Left ventricle myocardium inferior (tissue), 1 donor: ENCODE data around the gene COPS3. TPM values are rescaled to one million over a fixed set of nuclear protein-coding genes. Genes with fewer than 3 reads are reported as not detected.
"Not testable (repeated sequence)": the region's sequence is repeated elsewhere in the genome, so short reads cannot be mapped to it uniquely, and the experiment has no call there.

Source experiments
- DNase-seq: peaks from one replicate; pipeline ENCODE4 v3.0.0-alpha.2; 2020
- H3K27ac ChIP-seq: fragments of 200-600 bp; replicated peaks from 2 replicates; pipeline ENCODE4 v1.8.0; 2021
- H3K27me3 ChIP-seq: fragments of 200-600 bp; 2 replicates; pipeline ENCODE4 v1.8.0; 2021; ENCODE audit warnings: low read depth
- H3K36me3 ChIP-seq: fragments of 200-600 bp; 2 replicates; pipeline ENCODE4 v1.8.0; 2021
- H3K4me1 ChIP-seq: fragments of 200-600 bp; 2 replicates; pipeline ENCODE4 v1.8.0; 2021
- H3K4me3 ChIP-seq: fragments of 200-600 bp; 2 replicates; pipeline ENCODE4 v1.8.0; 2021; ENCODE audit warnings: mild to moderate bottlenecking, moderate library complexity
- H3K9me3 ChIP-seq: fragments of 200-600 bp; replicated peaks from 2 replicates; pipeline ENCODE4 v1.8.0; 2021
- intact Hi-C: fragments of 100-400 bp; cut with micrococcal nuclease; formaldehyde crosslinking; loops from one replicate; pipeline ENCODE4 v1.11.0; 2022
- total RNA-seq: library from RNA; stranded (reverse); fragmentation: NEBNext Ultra II Directional; extraction: Animal tissue kit (Norgen Biotek cat#: 25700); gene quantifications from one replicate; pipeline ENCODE4 v1.2.1, GENCODE V29; 2021
- TF ChIP-seq, protein P1 (sequence below): fragments of 200-600 bp; IDR thresholded peaks from 2 replicates; pipeline ENCODE4 v1.8.0; 2021; ENCODE audit warnings: antibody characterized with exemption, mild to moderate bottlenecking, borderline replicate concordance
- donor health status: DM: no; HTN: yes; CAD: no; lungs with severe emphysema.

Gene COPS3
- total RNA-seq, 1 donor from 2014 or later: 74.2 TPM

GRCh38 chr17:17258011-17258410, 23.0 kb downstream of the COPS3 start:
- intact Hi-C loops: no loop called here

GRCh38 chr17:17256316-17256715, 24.7 kb downstream of the COPS3 start:
- DNase-seq: no peak
- Histone ChIP-seq H3K36me3 (peaks cover 97% of the 10 kb centered on the region), H3K27me3 (no peaks in the 10 kb centered on the region), H3K9me3 (no peaks in the 10 kb centered on the region), H3K4me3 (no peak overlapping the region), H3K4me1 (no peaks in the 10 kb centered on the region), H3K27ac (no peak overlapping the region)
- TF ChIP-seq, protein P1, sequence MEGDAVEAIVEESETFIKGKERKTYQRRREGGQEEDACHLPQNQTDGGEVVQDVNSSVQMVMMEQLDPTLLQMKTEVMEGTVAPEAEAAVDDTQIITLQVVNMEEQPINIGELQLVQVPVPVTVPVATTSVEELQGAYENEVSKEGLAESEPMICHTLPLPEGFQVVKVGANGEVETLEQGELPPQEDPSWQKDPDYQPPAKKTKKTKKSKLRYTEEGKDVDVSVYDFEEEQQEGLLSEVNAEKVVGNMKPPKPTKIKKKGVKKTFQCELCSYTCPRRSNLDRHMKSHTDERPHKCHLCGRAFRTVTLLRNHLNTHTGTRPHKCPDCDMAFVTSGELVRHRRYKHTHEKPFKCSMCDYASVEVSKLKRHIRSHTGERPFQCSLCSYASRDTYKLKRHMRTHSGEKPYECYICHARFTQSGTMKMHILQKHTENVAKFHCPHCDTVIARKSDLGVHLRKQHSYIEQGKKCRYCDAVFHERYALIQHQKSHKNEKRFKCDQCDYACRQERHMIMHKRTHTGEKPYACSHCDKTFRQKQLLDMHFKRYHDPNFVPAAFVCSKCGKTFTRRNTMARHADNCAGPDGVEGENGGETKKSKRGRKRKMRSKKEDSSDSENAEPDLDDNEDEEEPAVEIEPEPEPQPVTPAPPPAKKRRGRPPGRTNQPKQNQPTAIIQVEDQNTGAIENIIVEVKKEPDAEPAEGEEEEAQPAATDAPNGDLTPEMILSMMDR: no peak
- intact Hi-C loops: no loop called here

More at GRCh38 chr17:17258011-17258410, 23.0 kb downstream of the COPS3 start:
- H3K4me3 ChIP-seq: no peak overlapping the region
- no peaks in the 10 kb centered on the region for H3K9me3 ChIP-seq
- H3K27me3 ChIP-seq: no peaks in the 10 kb centered on the region
- TF ChIP-seq, protein P1: no peak
- peaks cover 99% of the 10 kb centered on the region for H3K36me3 ChIP-seq
- no peak overlapping the region for H3K27ac ChIP-seq
- no peak for DNase-seq
- H3K4me1 ChIP-seq: no peaks in the 10 kb centered on the region

GRCh38 chr17:17255689-17256088, 25.4 kb downstream of the COPS3 start:
- intact Hi-C loops, H3K4me3 ChIP-seq, H3K27me3 ChIP-seq, H3K9me3 ChIP-seq, H3K4me1 ChIP-seq, H3K27ac ChIP-seq, DNase-seq: not testable (repeated sequence)
- peaks cover 97% of the 10 kb centered on the region for H3K36me3 ChIP-seq

DNA sequence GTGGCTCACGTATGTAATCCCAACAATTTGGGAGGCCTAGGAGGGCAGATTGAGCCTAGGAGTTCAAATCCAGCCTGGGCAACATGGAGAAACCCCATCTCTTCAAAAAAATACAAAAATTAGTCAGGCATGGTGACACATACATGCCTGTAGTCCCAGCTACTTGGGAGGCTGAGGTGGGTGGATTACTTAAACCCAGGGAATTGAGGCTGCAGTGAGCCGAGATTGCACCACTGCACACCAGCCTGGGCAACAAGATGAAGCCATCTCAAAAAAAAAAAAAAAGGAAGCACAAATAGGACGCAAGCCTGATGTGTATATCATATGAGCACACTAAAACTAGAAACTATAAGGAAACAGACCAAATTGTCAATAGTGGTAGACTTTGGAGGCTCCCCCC, 27.0 kb downstream of the COPS3 start:
- no peak overlapping the region for H3K27ac ChIP-seq
- H3K27me3 ChIP-seq: no peaks in the 10 kb centered on the region
- H3K9me3 ChIP-seq: no peaks in the 10 kb centered on the region
- H3K36me3 ChIP-seq: peaks cover 96% of the 10 kb centered on the region
- H3K4me1 ChIP-seq: no peaks in the 10 kb centered on the region
- no peak for DNase-seq
- intact Hi-C loops: no loop called here
- no peak overlapping the region for H3K4me3 ChIP-seq
- TF ChIP-seq, protein P1: no peak

DNA sequence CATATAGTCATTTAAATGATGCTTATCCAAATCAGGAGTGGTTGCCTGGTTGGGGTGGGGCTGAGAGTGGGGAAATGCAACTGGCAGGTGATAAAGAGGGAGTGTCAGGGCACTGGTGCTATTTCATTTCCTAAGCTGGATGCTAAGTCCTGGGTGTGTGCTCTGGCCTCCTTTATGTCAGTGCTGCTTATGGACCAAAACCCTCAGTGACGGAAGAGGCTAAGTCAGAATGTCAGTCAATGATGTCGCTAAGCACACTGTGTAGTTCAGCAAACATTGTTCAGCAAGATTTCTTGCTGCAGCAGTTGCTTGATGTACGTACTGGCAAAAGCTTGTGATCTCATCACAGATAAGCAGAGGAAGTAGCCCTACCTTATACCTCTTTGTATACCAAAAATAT, 27.6 kb downstream of the COPS3 start:
- TF ChIP-seq, protein P1: no peak
- Histone ChIP-seq H3K9me3 (no peaks in the 10 kb centered on the region), H3K36me3 (peaks cover 96% of the 10 kb centered on the region), H3K27ac (no peak overlapping the region), H3K4me3 (no peak overlapping the region), H3K4me1 (no peaks in the 10 kb centered on the region), H3K27me3 (no peaks in the 10 kb centered on the region)
- no peak for DNase-seq
- intact Hi-C loops: no loop called here

GRCh38 chr17:17252149-17252661, 28.8 kb downstream of the COPS3 start:
- Histone ChIP-seq H3K4me3 (no peak overlapping the region), H3K36me3 (peaks cover 96% of the 10 kb centered on the region)
- intact Hi-C loops: no loop called here

More at GRCh38 chr17:17252149-17252661, 28.8 kb downstream of the COPS3 start:
- Histone ChIP-seq H3K4me1 (no peaks in the 10 kb centered on the region), H3K27ac (no peak overlapping the region), H3K9me3 (no peaks in the 10 kb centered on the region), H3K27me3 (no peaks in the 10 kb centered on the region)
- DNase-seq: no peak
- TF ChIP-seq, protein P1: no peak
